NCI-H2227 treated with DMSO at 0.1 percent for 48 hours (cell line): Measurements from ENCODE around the gene SLC6A15.

Experiments used
- DNase-seq: peaks from one replicate; lab custom pipeline; 2025; lab: John Stamatoyannopoulos, UW

The SLC6A15 gene

GRCh38 chr12:84912198-84913128, at the start of gene SLC6A15:
Gene SLC6A15 (minus strand): TSS chr12:84912799. CDS start chr12:84892120, 20,679 bp downstream.
- peak; percentile 91 for DNase-seq

GRCh38 chr12:84960918-84961317, 48.3 kb upstream of the SLC6A15 start:
- no peak for DNase-seq

- no peak for DNase-seq
These were observed 42.7 kb upstream of the SLC6A15 start for GRCh38 chr12:84955298-84955697.

GRCh38 chr12:84954415-84954814, 41.8 kb upstream of the SLC6A15 start:
- no peak for DNase-seq

GRCh38 chr12:84950971-84951546, 38.5 kb upstream of the SLC6A15 start:
- no peak for DNase-seq

- no peak for DNase-seq
These were observed 34.2 kb upstream of the SLC6A15 start for GRCh38 chr12:84946753-84947152.

GRCh38 chr12:84937415-84937814, 24.8 kb upstream of the SLC6A15 start:
- DNase-seq: no peak

GRCh38 chr12:84929501-84929900, 16.9 kb upstream of the SLC6A15 start:
- DNase-seq: no peak

GRCh38 chr12:84924981-84925380, 12.4 kb upstream of the SLC6A15 start:
- DNase-seq: no peak

- DNase-seq: no peak
These were observed 10.1 kb upstream of the SLC6A15 start for GRCh38 chr12:84922693-84923092.

- DNase-seq: no peak
These were observed 7.7 kb upstream of the SLC6A15 start for GRCh38 chr12:84920331-84920730.

GRCh38 chr12:84919271-84919670, 6.7 kb upstream of the SLC6A15 start:
- DNase-seq: no peak

GRCh38 chr12:84913129-84913515, 523 bp upstream of the SLC6A15 start:
- peak; percentile 82 for DNase-seq

GRCh38 chr12:84911271-84912197, 1.1 kb downstream of the SLC6A15 start:
- peak; percentile 87 for DNase-seq

- peak; percentile 68 for DNase-seq
These were observed 1.9 kb downstream of the SLC6A15 start for GRCh38 chr12:84910549-84911241.

GRCh38 chr12:84904051-84904450, 8.5 kb downstream of the SLC6A15 start:
- DNase-seq: no peak

- no peak for DNase-seq
These were observed 21.3 kb downstream of the SLC6A15 start for GRCh38 chr12:84891106-84891838.

GRCh38 chr12:84889818-84890217, 22.8 kb downstream of the SLC6A15 start:
- no peak for DNase-seq

- no peak for DNase-seq
These were observed 23.7 kb downstream of the SLC6A15 start for GRCh38 chr12:84888861-84889260.

- DNase-seq: no peak
These were observed 35.3 kb downstream of the SLC6A15 start for GRCh38 chr12:84877340-84877739.

GRCh38 chr12:84875241-84875640, 37.4 kb downstream of the SLC6A15 start:
- DNase-seq: no peak
